Progenitor cell of endocrine pancreas (in vitro differentiated cells): ENCODE results near the gene PDZD2. TPM values are rescaled to one million over a fixed set of nuclear protein-coding genes. Genes with fewer than 3 reads are reported as not detected.

Source experiments
- DNase-seq: peaks from one replicate; pipeline ENCODE4 v3.0.0; 2021; ENCODE audit warnings: low spot score; ENCODE audit not compliant: unreplicated experiment
- H3K27ac Mint-ChIP-seq: 2 replicates; pipeline ENCODE4 v1.8.0; 2021; ENCODE audit warnings: mild to moderate bottlenecking, moderate library complexity, mixed read lengths
- H3K27me3 Mint-ChIP-seq: 2 replicates; pipeline ENCODE4 v1.8.0; 2021; ENCODE audit warnings: mixed read lengths
- H3K36me3 Mint-ChIP-seq: 2 replicates; pipeline ENCODE4 v1.8.0; 2022; ENCODE audit warnings: mixed read lengths; ENCODE audit not compliant: insufficient read depth
- H3K4me1 Mint-ChIP-seq: 2 replicates; pipeline ENCODE4 v1.8.0; 2021; ENCODE audit warnings: low read depth, mixed read lengths
- H3K4me3 Mint-ChIP-seq: 2 replicates; pipeline ENCODE4 v1.8.0; 2021; ENCODE audit warnings: low read depth, mild to moderate bottlenecking, moderate library complexity, mixed read lengths
- H3K9me3 Mint-ChIP-seq: 2 replicates; pipeline ENCODE4 v1.8.0; 2021; ENCODE audit warnings: low read depth, mixed read lengths
- CTCF ChIP-seq: fragments of 200-600 bp; sonication (generic); IDR thresholded peaks from one replicate; pipeline ENCODE4 v1.5.0; 2021; ENCODE audit warnings: antibody characterized with exemption, mild to moderate bottlenecking; ENCODE audit not compliant: unreplicated experiment
- total RNA-seq: library from RNA; stranded (reverse); gene quantifications from 2 replicates; pipeline ENCODE4 v1.2.1, GENCODE V29; 2021

PDZD2 gene
- total RNA-seq, 1 donor from 2014 or later: 3.1 TPM

- H3K9me3 Mint-ChIP-seq: no peaks in the 10 kb centered on the region
- no peak for DNase-seq
- no peaks in the 10 kb centered on the region for H3K4me1 Mint-ChIP-seq
- no peak overlapping the region for H3K27ac Mint-ChIP-seq
- TF ChIP-seq CTCF: no peak
- no peaks in the 10 kb centered on the region for H3K27me3 Mint-ChIP-seq
- peaks cover 22% of the 10 kb centered on the region for H3K36me3 Mint-ChIP-seq
- H3K4me3 Mint-ChIP-seq: no peak overlapping the region
Measured at GRCh38 chr5:32123058-32123805, 484.3 kb downstream of the PDZD2 start.

GRCh38 chr5:32123889-32124676 is 485.2 kb downstream of the PDZD2 start:
- DNase-seq: no peak
- Mint-ChIP-seq H3K27me3 (no peaks in the 10 kb centered on the region), H3K27ac (no peak overlapping the region), H3K9me3 (no peaks in the 10 kb centered on the region), H3K4me1 (no peaks in the 10 kb centered on the region), H3K36me3 (peaks cover 24% of the 10 kb centered on the region), H3K4me3 (no peak overlapping the region)
- TF ChIP-seq CTCF: no peak

GRCh38 chr5:32126691-32127090 is 487.8 kb downstream of the PDZD2 start:
- no peak for TF ChIP-seq CTCF
- Mint-ChIP-seq H3K27ac (no peak overlapping the region), H3K9me3 (no peaks in the 10 kb centered on the region), H3K4me3 (no peak overlapping the region), H3K36me3 (peaks cover 24% of the 10 kb centered on the region), H3K27me3 (no peaks in the 10 kb centered on the region), H3K4me1 (no peaks in the 10 kb centered on the region)
- DNase-seq: no peak

GRCh38 chr5:32127711-32128110 is 488.8 kb downstream of the PDZD2 start:
- no peaks in the 10 kb centered on the region for H3K9me3 Mint-ChIP-seq
- no peak for DNase-seq
- peaks cover 25% of the 10 kb centered on the region for H3K36me3 Mint-ChIP-seq
- H3K4me3 Mint-ChIP-seq: no peak overlapping the region
- H3K27ac Mint-ChIP-seq: no peak overlapping the region
- no peaks in the 10 kb centered on the region for H3K27me3 Mint-ChIP-seq
- TF ChIP-seq CTCF: no peak
- H3K4me1 Mint-ChIP-seq: no peaks in the 10 kb centered on the region

GRCh38 chr5:32129074-32129598 is 490.2 kb downstream of the PDZD2 start:
- H3K27ac Mint-ChIP-seq: no peak overlapping the region

More at GRCh38 chr5:32129074-32129598, 490.2 kb downstream of the PDZD2 start:
- Mint-ChIP-seq H3K36me3 (peaks cover 29% of the 10 kb centered on the region), H3K4me1 (peaks cover 3% of the 10 kb centered on the region), H3K27me3 (no peaks in the 10 kb centered on the region), H3K9me3 (no peaks in the 10 kb centered on the region), H3K4me3 (no peak overlapping the region)
- TF ChIP-seq CTCF: no peak
- no peak for DNase-seq
